ENCODE results near the gene HDAC9.

The HDAC9 gene

GRCh38 chr7:18574235-18574540 is 78.6 kb downstream of the HDAC9 start:
- no peak for DNase-seq
- TF ChIP-seq CTCF (IDR thresholded peaks at IDR 0.05; ENCODE audit: low read depth, low read length) = no peak
- H3K9me3 ChIP-seq = no peaks in the 10 kb centered on the region
- peaks cover 8% of the 10 kb centered on the region; the same call in 1 of the 2 replicates for H3K4me1 ChIP-seq
- H3K4me3 ChIP-seq (ENCODE audit: low read depth, low read length) = no peak overlapping the region
- H3K36me3 ChIP-seq = peaks cover 7% of the 10 kb centered on the region; the same call in 1 of the 2 replicates
- H3K27me3 ChIP-seq = no peaks in the 10 kb centered on the region

GRCh38 chr7:18574676-18575075 is 79.1 kb downstream of the HDAC9 start:
- H3K4me3 ChIP-seq (ENCODE audit: low read depth, low read length) = no peak overlapping the region
- peaks cover 7% of the 10 kb centered on the region; the same call in 1 of the 2 replicates for H3K36me3 ChIP-seq
- H3K4me1 ChIP-seq = peaks cover 5% of the 10 kb centered on the region; the same call in 1 of the 2 replicates
- TF ChIP-seq CTCF (IDR thresholded peaks at IDR 0.05; ENCODE audit: low read depth, low read length) = no peak
- H3K27me3 ChIP-seq = no peaks in the 10 kb centered on the region
- no peak for DNase-seq
- H3K9me3 ChIP-seq = no peaks in the 10 kb centered on the region

- no peak for TF ChIP-seq CTCF (IDR thresholded peaks at IDR 0.05; ENCODE audit: low read depth, low read length)
- no peak for DNase-seq
- peaks cover 4% of the 10 kb centered on the region; the same call in 1 of the 2 replicates for H3K4me1 ChIP-seq
- no peaks in the 10 kb centered on the region for H3K27me3 ChIP-seq
- no peak overlapping the region for H3K4me3 ChIP-seq (ENCODE audit: low read depth, low read length)
- no peaks in the 10 kb centered on the region for H3K9me3 ChIP-seq
- peaks cover 7% of the 10 kb centered on the region; the same call in 1 of the 2 replicates for H3K36me3 ChIP-seq
These were observed 80.3 kb downstream of the HDAC9 start for GRCh38 chr7:18575622-18576572.

GRCh38 chr7:18577096-18577771 is 81.7 kb downstream of the HDAC9 start:
- no peaks in the 10 kb centered on the region for H3K27me3 ChIP-seq
- H3K4me3 ChIP-seq (ENCODE audit: low read depth, low read length) = no peak overlapping the region
- H3K4me1 ChIP-seq = peaks cover 5% of the 10 kb centered on the region; the same call in 1 of the 2 replicates
- no peaks in the 10 kb centered on the region for H3K9me3 ChIP-seq
- no peak for DNase-seq
- TF ChIP-seq CTCF (IDR thresholded peaks at IDR 0.05; ENCODE audit: low read depth, low read length) = no peak
- peaks cover 7% of the 10 kb centered on the region; the same call in 1 of the 2 replicates for H3K36me3 ChIP-seq

- Histone ChIP-seq H3K4me3 (ENCODE audit: low read depth, low read length) (no peak overlapping the region), H3K9me3 (no peaks in the 10 kb centered on the region), H3K27me3 (no peaks in the 10 kb centered on the region), H3K4me1 (peaks cover 5% of the 10 kb centered on the region; the same call in 1 of the 2 replicates), H3K36me3 (no peaks in the 10 kb centered on the region)
- no peak for TF ChIP-seq CTCF (IDR thresholded peaks at IDR 0.05; ENCODE audit: low read depth, low read length)
- DNase-seq = no peak
These were observed 84.1 kb downstream of the HDAC9 start for GRCh38 chr7:18579698-18580097.

Measured in BE2C (cell line).